MM.1S (cell line): ENCODE data around the gene IRF6.

ENCODE experiments used
- DNase-seq: peaks from one replicate; pipeline ENCODE4 v3.0.0-alpha.2; 2015
- H2AFZ ChIP-seq: fragments of 300-600 bp; sonication (generic); 2 replicates; pipeline ENCODE4 v1.6.0; 2016; ENCODE audit warnings: antibody characterized with exemption, low read length
- H3F3A ChIP-seq: fragments of 300-600 bp; sonication (generic); 2 replicates; pipeline ENCODE4 v1.6.1; 2016; ENCODE audit warnings: mild to moderate bottlenecking, antibody characterized with exemption, low read length, moderate library complexity, mixed read lengths; ENCODE audit not compliant: insufficient read depth
- H3K27ac ChIP-seq: fragments of 300-600 bp; sonication (generic); 2 replicates; pipeline ENCODE4 v1.5.1; 2016; ENCODE audit warnings: mild to moderate bottlenecking, low read length
- H3K27me3 ChIP-seq: fragments of 300-600 bp; sonication (generic); replicated peaks from 2 replicates; pipeline ENCODE4 v1.6.0; 2016; ENCODE audit warnings: low read length; ENCODE audit not compliant: insufficient read depth
- H3K36me3 ChIP-seq: fragments of 300-600 bp; sonication (generic); replicated peaks from 2 replicates; pipeline ENCODE4 v1.6.1; 2016; ENCODE audit warnings: mild to moderate bottlenecking, low read length, mixed read lengths; ENCODE audit not compliant: insufficient read depth
- H3K4me1 ChIP-seq: fragments of 300-600 bp; sonication (generic); 2 replicates; pipeline ENCODE4 v1.6.1; 2016; ENCODE audit warnings: low read length, mixed read lengths
- H3K4me2 ChIP-seq: fragments of 300-600 bp; sonication (generic); 2 replicates; pipeline ENCODE4 v1.6.0; 2016; ENCODE audit warnings: low read depth, low read length
- H3K4me3 ChIP-seq: fragments of 300-600 bp; sonication (generic); 2 replicates; pipeline ENCODE4 v1.5.1; 2016; ENCODE audit warnings: low read length, mixed read lengths
- H3K79me2 ChIP-seq: fragments of 300-600 bp; sonication (generic); 2 replicates; pipeline ENCODE4 v1.6.1; 2016; ENCODE audit warnings: mixed run types, low read length, mixed read lengths
- H3K9ac ChIP-seq: fragments of 300-600 bp; sonication (generic); 2 replicates; pipeline ENCODE4 v1.6.1; 2016; ENCODE audit warnings: low read length, mixed read lengths
- H3K9me2 ChIP-seq: fragments of 300-600 bp; sonication (generic); replicated peaks from 2 replicates; pipeline ENCODE4 v1.6.1; 2016; ENCODE audit warnings: mild to moderate bottlenecking, low read length, mixed read lengths; ENCODE audit not compliant: insufficient read depth
- H3K9me3 ChIP-seq: fragments of 300-600 bp; sonication (generic); replicated peaks from 2 replicates; pipeline ENCODE4 v1.6.1; 2016; ENCODE audit warnings: mild to moderate bottlenecking, low read length, mixed read lengths; ENCODE audit not compliant: insufficient read depth
- H4K20me1 ChIP-seq: fragments of 300-600 bp; sonication (generic); 2 replicates; pipeline ENCODE4 v1.6.1; 2016; ENCODE audit warnings: mild to moderate bottlenecking, low read length, moderate library complexity, mixed read lengths; ENCODE audit not compliant: insufficient read depth
- CTCF ChIP-seq: fragments of 300-600 bp; sonication (generic); IDR thresholded peaks from 2 replicates; pipeline ENCODE4 v1.5.1; 2016; ENCODE audit warnings: antibody characterized with exemption, low read length, mixed read lengths
- EZH2 ChIP-seq: fragments of 300-600 bp; sonication (generic); optimal IDR thresholded peaks from 2 replicates; pipeline ENCODE3; 2017; ENCODE audit warnings: low read depth, mild to moderate bottlenecking, antibody characterized with exemption, low read length, mixed read lengths
- EZH2phosphoT487 ChIP-seq: fragments of 300-600 bp; sonication (generic); IDR thresholded peaks from 2 replicates; pipeline ENCODE4 v1.6.1; 2018; ENCODE audit warnings: antibody characterized with exemption, low read length

Gene IRF6

GRCh38 chr1:209768354-209768774 is 37.6 kb downstream of the IRF6 start:
- Histone ChIP-seq H3K27me3 (no peaks in the 10 kb centered on the region), H3K4me2 (peak overlapping the region; percentile 75), H3K79me2 (peaks cover 20% of the 10 kb centered on the region), H3K9me3 (no peaks in the 10 kb centered on the region), H4K20me1 (no peaks in the 10 kb centered on the region), H3F3A (peaks cover 38% of the 10 kb centered on the region), H3K4me3 (peak overlapping the region; percentile 60), H3K9me2 (no peaks in the 10 kb centered on the region), H3K36me3 (no peaks in the 10 kb centered on the region), H3K27ac (peak overlapping the region; percentile 92), H3K4me1 (peaks cover 36% of the 10 kb centered on the region), H3K9ac (peak overlapping the region; percentile 80), H2AFZ (peak overlapping the region; percentile 28; the same call in 1 of the 2 replicates)
- peak; percentile 98 for DNase-seq
- TF ChIP-seq EZH2 (no peak), CTCF (no peak), EZH2phosphoT487 (no peak)

- DNase-seq = no peak
- peak overlapping the region; percentile 19 for H3K9ac ChIP-seq
- TF ChIP-seq EZH2phosphoT487 = no peak
- no peak for TF ChIP-seq EZH2
- no peak for TF ChIP-seq CTCF
Measured at GRCh38 chr1:209767706-209768105, 38.2 kb downstream of the IRF6 start.

GRCh38 chr1:209767096-209767495 is 38.8 kb downstream of the IRF6 start:
- TF ChIP-seq EZH2phosphoT487 (no peak), CTCF (no peak), EZH2 (no peak)
- peak overlapping the region; percentile 92; the same call in 1 of the 2 replicates for H3K27ac ChIP-seq
- H2AFZ ChIP-seq = no peak overlapping the region
- no peaks in the 10 kb centered on the region for H3K27me3 ChIP-seq
- no peaks in the 10 kb centered on the region for H3K9me3 ChIP-seq
- peaks cover 20% of the 10 kb centered on the region for H3K79me2 ChIP-seq
- no peaks in the 10 kb centered on the region for H3K36me3 ChIP-seq
- no peak overlapping the region for H3K4me3 ChIP-seq
- no peaks in the 10 kb centered on the region for H3K9me2 ChIP-seq
- H3K4me2 ChIP-seq = peak overlapping the region; percentile 75; the same call in 1 of the 2 replicates
- DNase-seq = no peak
- peaks cover 33% of the 10 kb centered on the region for H3K4me1 ChIP-seq
- no peaks in the 10 kb centered on the region for H4K20me1 ChIP-seq
- no peak overlapping the region for H3K9ac ChIP-seq
- H3F3A ChIP-seq = peaks cover 38% of the 10 kb centered on the region

More at GRCh38 chr1:209767706-209768105, 38.2 kb downstream of the IRF6 start:
- peaks cover 33% of the 10 kb centered on the region for H3K4me1 ChIP-seq
- no peaks in the 10 kb centered on the region for H3K9me3 ChIP-seq
- H3K4me3 ChIP-seq = peak overlapping the region; percentile 60
- H4K20me1 ChIP-seq = no peaks in the 10 kb centered on the region
- peak overlapping the region; percentile 92 for H3K27ac ChIP-seq
- no peaks in the 10 kb centered on the region for H3K9me2 ChIP-seq
- no peak overlapping the region for H2AFZ ChIP-seq
- H3F3A ChIP-seq = peaks cover 38% of the 10 kb centered on the region
- peaks cover 20% of the 10 kb centered on the region for H3K79me2 ChIP-seq
- H3K4me2 ChIP-seq = peak overlapping the region; percentile 75
- no peaks in the 10 kb centered on the region for H3K36me3 ChIP-seq
- H3K27me3 ChIP-seq = no peaks in the 10 kb centered on the region
